ENCODE measurements around the gene NME4.
A peak's percentile ranks its signal among the peaks of the same experiment; 100 is the strongest.

Gene NME4

DNA sequence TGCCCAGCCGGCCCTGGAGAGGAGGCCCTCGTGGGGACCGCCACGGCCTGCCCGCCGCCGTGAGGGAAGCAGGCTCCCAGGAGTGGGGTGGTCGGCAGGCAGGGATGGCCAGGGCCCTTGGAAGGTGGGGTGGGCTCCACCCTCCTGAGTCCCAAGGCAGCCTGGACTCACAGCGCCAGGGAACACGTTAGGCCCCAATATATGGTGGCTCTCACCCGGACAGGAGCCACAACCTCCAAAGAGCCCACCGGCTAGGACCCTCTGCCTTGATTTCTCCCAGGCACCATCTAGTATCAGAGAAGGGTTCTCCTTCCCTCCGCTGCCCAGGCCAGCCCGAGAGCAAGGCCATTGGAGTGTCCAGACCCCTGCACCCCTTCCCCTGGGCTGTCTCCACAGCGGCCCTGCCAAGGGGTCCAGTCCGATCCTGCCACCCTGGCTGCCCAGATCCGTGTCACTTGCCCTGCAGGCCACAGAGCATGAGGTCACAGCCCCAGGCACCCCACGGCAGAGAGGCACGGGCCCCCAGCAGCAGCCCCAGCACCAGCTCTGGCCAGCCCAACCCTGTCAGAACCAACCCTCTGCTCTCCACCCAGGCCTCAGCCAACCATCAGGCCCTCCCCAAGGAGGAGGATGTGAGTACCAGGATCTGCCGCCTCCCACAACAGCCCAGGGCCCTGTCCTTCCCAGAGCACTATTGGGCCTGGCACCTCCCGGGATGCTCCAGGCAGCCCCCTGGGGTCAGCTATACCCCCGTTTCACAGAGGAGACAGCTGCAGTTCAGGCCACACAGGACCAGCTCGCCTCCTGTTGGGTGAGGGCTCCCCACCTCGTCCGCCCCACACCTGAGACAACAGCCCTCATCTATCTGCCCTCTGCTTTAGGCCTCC is 43.4 kb upstream of the NME4 start:
- DNase-seq (ENCODE audit: insufficient read length, low spot score) (no peak), FAIRE-seq (no peak)
- TF ChIP-seq, protein P1, sequence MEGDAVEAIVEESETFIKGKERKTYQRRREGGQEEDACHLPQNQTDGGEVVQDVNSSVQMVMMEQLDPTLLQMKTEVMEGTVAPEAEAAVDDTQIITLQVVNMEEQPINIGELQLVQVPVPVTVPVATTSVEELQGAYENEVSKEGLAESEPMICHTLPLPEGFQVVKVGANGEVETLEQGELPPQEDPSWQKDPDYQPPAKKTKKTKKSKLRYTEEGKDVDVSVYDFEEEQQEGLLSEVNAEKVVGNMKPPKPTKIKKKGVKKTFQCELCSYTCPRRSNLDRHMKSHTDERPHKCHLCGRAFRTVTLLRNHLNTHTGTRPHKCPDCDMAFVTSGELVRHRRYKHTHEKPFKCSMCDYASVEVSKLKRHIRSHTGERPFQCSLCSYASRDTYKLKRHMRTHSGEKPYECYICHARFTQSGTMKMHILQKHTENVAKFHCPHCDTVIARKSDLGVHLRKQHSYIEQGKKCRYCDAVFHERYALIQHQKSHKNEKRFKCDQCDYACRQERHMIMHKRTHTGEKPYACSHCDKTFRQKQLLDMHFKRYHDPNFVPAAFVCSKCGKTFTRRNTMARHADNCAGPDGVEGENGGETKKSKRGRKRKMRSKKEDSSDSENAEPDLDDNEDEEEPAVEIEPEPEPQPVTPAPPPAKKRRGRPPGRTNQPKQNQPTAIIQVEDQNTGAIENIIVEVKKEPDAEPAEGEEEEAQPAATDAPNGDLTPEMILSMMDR (IDR thresholded peaks at IDR 0.05; ENCODE audit: insufficient read depth, missing control alignments): no peak

GRCh38 chr16:354291-354881 is 42.6 kb upstream of the NME4 start:
- no peak for FAIRE-seq
- no peak for DNase-seq (ENCODE audit: insufficient read length, low spot score)
- TF ChIP-seq, protein P1 (IDR thresholded peaks at IDR 0.05; ENCODE audit: insufficient read depth, missing control alignments): no peak

- no peak for FAIRE-seq
- DNase-seq (ENCODE audit: insufficient read length, low spot score): no peak
- TF ChIP-seq, protein P1 (IDR thresholded peaks at IDR 0.05; ENCODE audit: insufficient read depth, missing control alignments): no peak
Measured at GRCh38 chr16:354971-355461, 42.0 kb upstream of the NME4 start.

DNA sequence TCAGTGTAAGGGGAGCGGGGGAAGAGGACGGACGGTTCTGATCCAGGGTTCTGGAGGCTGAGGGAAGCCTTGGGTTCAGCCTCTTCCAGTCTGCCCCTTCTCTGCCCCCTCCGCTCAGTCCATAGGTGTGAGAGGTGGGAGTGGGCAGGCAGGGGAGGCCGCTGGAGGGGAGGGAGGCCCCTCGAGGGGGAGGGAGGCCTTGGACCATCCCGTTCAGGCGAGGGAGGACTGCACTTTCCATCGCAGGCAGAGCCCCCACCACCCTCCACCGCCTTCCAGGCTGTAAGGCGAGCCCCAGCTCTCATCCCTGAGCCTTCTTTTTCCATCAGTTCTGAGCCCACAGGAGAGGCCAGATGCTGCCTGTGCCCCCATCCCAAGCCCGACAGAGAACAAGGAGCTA is 40.3 kb upstream of the NME4 start:
- DNase-seq (ENCODE audit: insufficient read length, low spot score) (no peak), FAIRE-seq (no peak)
- TF ChIP-seq, protein P1 (IDR thresholded peaks at IDR 0.05; ENCODE audit: insufficient read depth, missing control alignments): no peak

GRCh38 chr16:359067-359763 is 37.8 kb upstream of the NME4 start:
- FAIRE-seq: no peak

DNA sequence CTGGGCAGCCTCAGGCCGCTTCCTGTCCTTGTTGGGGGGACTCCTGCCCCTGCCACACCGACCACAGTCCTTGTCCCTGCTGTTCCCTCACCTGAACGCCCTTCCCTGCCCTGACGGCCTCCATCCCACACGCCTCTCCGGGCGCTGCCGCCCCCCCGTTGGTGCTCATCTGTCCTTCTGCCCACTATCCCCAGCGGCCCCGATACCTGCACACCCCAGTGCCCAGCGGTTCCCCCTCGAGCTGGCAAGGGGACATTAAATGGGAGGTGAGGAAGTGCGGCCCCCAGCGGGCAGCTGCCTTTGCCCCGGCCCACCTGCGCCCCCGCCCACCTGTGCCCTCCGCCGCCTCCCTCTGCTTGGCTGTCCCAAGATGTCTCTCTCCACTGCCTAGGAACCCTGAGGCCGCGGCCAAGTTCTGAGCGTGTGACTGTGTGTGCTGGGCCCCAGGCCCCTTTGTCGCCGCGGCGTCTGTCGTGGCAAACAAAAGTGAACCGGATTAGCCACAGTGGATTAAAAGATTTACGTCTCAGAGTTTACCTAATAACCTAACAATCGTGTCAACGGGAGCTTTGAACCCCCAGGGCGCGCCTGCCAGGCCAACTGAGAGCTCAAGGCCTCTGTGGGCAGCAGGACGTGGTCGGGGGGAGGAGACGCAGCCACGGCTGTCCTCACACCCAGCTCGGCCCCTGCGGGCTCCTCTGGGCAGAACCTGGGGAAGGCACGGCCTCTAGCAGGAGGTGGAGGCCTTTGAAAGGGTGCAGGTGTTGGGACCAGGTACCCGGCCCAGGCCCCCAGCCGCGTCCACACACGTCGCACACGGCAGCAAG is 36.9 kb upstream of the NME4 start:
- TF ChIP-seq, protein P1 (IDR thresholded peaks at IDR 0.05; ENCODE audit: insufficient read depth, missing control alignments): no peak
- no peak for FAIRE-seq
- peak; percentile 89 for DNase-seq (ENCODE audit: insufficient read length, low spot score)

More at GRCh38 chr16:359067-359763, 37.8 kb upstream of the NME4 start:
- DNase-seq (ENCODE audit: insufficient read length, low spot score): no peak
- TF ChIP-seq, protein P1 (IDR thresholded peaks at IDR 0.05; ENCODE audit: insufficient read depth, missing control alignments): no peak
